IMR-90 (cell line): ENCODE measurements around the gene NFASC.

ENCODE experiments used
- BHLHE40 ChIP-seq: fragments of 150-350 bp; IDR thresholded peaks from 2 replicates; pipeline ENCODE4 v1.6.1; 2016; ENCODE audit warnings: mild to moderate bottlenecking, low read depth, low read length
- CHD1 ChIP-seq: IDR thresholded peaks from 2 replicates; pipeline ENCODE4 v1.6.1; 2012; ENCODE audit warnings: low read depth, low read length, improper control_type of control experiment
- CTCF ChIP-seq: conservative IDR thresholded peaks from 2 replicates; pipeline ENCODE4 v1.5.1; 2012; ENCODE audit warnings: mild to moderate bottlenecking, low read depth, low read length, improper control_type of control experiment
- MAZ ChIP-seq: IDR thresholded peaks from 2 replicates; pipeline ENCODE4 v1.6.1; 2012; ENCODE audit warnings: low read depth, mild to moderate bottlenecking, low read length, improper control_type of control experiment, moderate library complexity, borderline replicate concordance
- NFE2L2 ChIP-seq: fragments of 150-350 bp; IDR thresholded peaks from 2 replicates; pipeline ENCODE4 v1.6.1; 2016; ENCODE audit warnings: low read depth, mild to moderate bottlenecking, low read length
- POLR2A ChIP-seq: IDR thresholded peaks from 2 replicates; pipeline ENCODE4 v1.6.1; 2012; ENCODE audit warnings: mild to moderate bottlenecking, low read depth, low read length
- RAD21 ChIP-seq: IDR thresholded peaks from 2 replicates; pipeline ENCODE4 v1.6.1; 2012; ENCODE audit warnings: low read length, improper control_type of control experiment

GRCh38 chr1:204967451-204967850, 96.8 kb downstream of the NFASC start:
- TF ChIP-seq BHLHE40 (no peak), POLR2A (no peak), CTCF (no peak), CHD1 (no peak), NFE2L2 (no peak), RAD21 (no peak), MAZ (no peak)
